SHP77 treated with DMSO at 0.1 percent for 48 hours (cell line): ENCODE measurements around the gene ALDH16A1.

Experiments used
- DNase-seq: peaks from one replicate; lab custom pipeline; 2025; lab: John Stamatoyannopoulos, UW

Gene ALDH16A1

GRCh38 chr19:49423985-49424303 lies 29.1 kb upstream of the ALDH16A1 start:
- DNase-seq: no peak

- no peak for DNase-seq
Observed at GRCh38 chr19:49425178-49425577, 27.8 kb upstream of the ALDH16A1 start, which contains the start of gene GFY. Gene GFY, plus strand, starts transcription at chr19:49425388. Its CDS starts 1,043 bp downstream, at chr19:49426431.

GRCh38 chr19:49425922-49426592 lies 27.0 kb upstream of the ALDH16A1 start:
- DNase-seq: no peak

GRCh38 chr19:49427339-49427738 lies 25.7 kb upstream of the ALDH16A1 start:
- no peak for DNase-seq

- DNase-seq: no peak
Observed at GRCh38 chr19:49427855-49428546, 25.0 kb upstream of the ALDH16A1 start.

- DNase-seq: no peak
Observed at GRCh38 chr19:49428547-49429451, 24.2 kb upstream of the ALDH16A1 start.

- no peak for DNase-seq
Observed at GRCh38 chr19:49430172-49430677, 22.8 kb upstream of the ALDH16A1 start.

- no peak for DNase-seq
Observed at GRCh38 chr19:49430678-49431329, 22.2 kb upstream of the ALDH16A1 start.

GRCh38 chr19:49431330-49431749 lies 21.7 kb upstream of the ALDH16A1 start:
- DNase-seq: no peak

GRCh38 chr19:49432141-49433073 lies 20.6 kb upstream of the ALDH16A1 start:
- DNase-seq: no peak

GRCh38 chr19:49433240-49433901 lies 19.7 kb upstream of the ALDH16A1 start:
- no peak for DNase-seq

GRCh38 chr19:49434907-49435583 lies 18.0 kb upstream of the ALDH16A1 start:
- no peak for DNase-seq

GRCh38 chr19:49435670-49436069 lies 17.4 kb upstream of the ALDH16A1 start:
- DNase-seq: no peak

GRCh38 chr19:49436381-49437017 lies 16.5 kb upstream of the ALDH16A1 start:
- DNase-seq: no peak

- DNase-seq: no peak
Observed at GRCh38 chr19:49437231-49437630, 15.8 kb upstream of the ALDH16A1 start.

GRCh38 chr19:49438261-49438660 lies 14.8 kb upstream of the ALDH16A1 start:
- DNase-seq: no peak

- DNase-seq: no peak
Observed at GRCh38 chr19:49439836-49440235, 13.2 kb upstream of the ALDH16A1 start.

- no peak for DNase-seq
Observed at GRCh38 chr19:49440439-49441209, 12.4 kb upstream of the ALDH16A1 start.
